ENCODE data around the gene USP53.
"Not testable (repeated sequence)": the region's sequence is repeated elsewhere in the genome, so short reads cannot be mapped to it uniquely, and the experiment has no call there.

USP53 gene

DNA sequence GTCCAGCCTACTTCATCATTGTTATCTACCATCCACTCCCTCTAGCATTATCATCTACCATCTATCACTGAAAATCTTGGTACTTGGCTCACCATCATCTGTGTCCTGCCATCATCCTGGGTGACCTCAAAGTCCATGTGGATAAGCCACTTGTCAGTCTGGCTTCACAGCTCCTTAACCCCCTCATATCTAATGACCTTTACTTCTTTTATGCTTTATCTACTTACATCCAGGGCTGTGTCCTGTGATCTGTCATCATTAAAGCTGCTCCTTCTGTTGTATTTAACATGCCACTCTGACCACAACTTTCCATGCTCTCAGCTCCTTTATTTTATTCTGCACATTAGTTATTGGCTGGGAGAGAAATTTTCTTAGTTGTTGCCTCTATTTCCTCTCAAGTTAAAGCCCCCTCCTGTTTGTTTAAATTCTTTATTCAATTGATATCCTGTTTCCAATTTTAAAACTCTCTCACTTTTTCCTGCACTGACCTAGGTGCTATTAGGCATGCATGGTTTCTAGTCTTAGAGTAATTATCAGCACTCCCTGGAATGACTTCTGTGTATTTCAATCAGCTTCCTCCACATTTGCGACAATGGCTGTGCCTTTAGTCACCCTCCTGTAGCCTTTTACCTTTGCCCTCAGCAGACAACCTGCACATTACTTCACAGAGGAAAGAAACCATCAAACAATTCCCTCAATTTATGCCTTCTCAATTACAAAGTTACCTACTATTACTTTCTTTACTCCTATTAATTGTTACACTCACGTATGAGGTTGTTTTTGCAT lies 117.5 kb downstream of the USP53 start:
- H3K27ac ChIP-seq (ENCODE audit: low read length): no peak overlapping the region
- H3K4me1 ChIP-seq (ENCODE audit: low read length): no peaks in the 10 kb centered on the region
- H3K79me2 ChIP-seq (ENCODE audit: low read length): no peaks in the 10 kb centered on the region
- H3K36me3 ChIP-seq (replicated peaks; ENCODE audit: insufficient read depth, low read length): no peaks in the 10 kb centered on the region
- H2AFZ ChIP-seq (ENCODE audit: low read length): no peak overlapping the region
- no peak for DNase-seq
- no peak for TF ChIP-seq EZH2phosphoT487 (IDR thresholded peaks at IDR 0.05; ENCODE audit: low read length)
- TF ChIP-seq, protein P1, sequence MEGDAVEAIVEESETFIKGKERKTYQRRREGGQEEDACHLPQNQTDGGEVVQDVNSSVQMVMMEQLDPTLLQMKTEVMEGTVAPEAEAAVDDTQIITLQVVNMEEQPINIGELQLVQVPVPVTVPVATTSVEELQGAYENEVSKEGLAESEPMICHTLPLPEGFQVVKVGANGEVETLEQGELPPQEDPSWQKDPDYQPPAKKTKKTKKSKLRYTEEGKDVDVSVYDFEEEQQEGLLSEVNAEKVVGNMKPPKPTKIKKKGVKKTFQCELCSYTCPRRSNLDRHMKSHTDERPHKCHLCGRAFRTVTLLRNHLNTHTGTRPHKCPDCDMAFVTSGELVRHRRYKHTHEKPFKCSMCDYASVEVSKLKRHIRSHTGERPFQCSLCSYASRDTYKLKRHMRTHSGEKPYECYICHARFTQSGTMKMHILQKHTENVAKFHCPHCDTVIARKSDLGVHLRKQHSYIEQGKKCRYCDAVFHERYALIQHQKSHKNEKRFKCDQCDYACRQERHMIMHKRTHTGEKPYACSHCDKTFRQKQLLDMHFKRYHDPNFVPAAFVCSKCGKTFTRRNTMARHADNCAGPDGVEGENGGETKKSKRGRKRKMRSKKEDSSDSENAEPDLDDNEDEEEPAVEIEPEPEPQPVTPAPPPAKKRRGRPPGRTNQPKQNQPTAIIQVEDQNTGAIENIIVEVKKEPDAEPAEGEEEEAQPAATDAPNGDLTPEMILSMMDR (IDR thresholded peaks at IDR 0.05; ENCODE audit: low read length): no peak
- no peak for TF ChIP-seq EZH2 (optimal IDR thresholded peaks at IDR 0.05; ENCODE audit: low read depth, low read length)
- H3K4me2 ChIP-seq (ENCODE audit: low read depth, low read length): no peak overlapping the region
- H4K20me1 ChIP-seq (ENCODE audit: insufficient read depth, low read length): no peaks in the 10 kb centered on the region
- H3F3A ChIP-seq (ENCODE audit: insufficient read depth, low read length): no peaks in the 10 kb centered on the region
- no peak overlapping the region for H3K9ac ChIP-seq (ENCODE audit: low read length)
- H3K27me3 ChIP-seq (replicated peaks; ENCODE audit: insufficient read depth, low read length): no peaks in the 10 kb centered on the region
- H3K9me3 ChIP-seq (replicated peaks; ENCODE audit: insufficient read depth, low read length): no peaks in the 10 kb centered on the region
- H3K4me3 ChIP-seq (ENCODE audit: low read length): no peak overlapping the region
- no peaks in the 10 kb centered on the region for H3K9me2 ChIP-seq (replicated peaks; ENCODE audit: insufficient read depth, low read length)

DNA sequence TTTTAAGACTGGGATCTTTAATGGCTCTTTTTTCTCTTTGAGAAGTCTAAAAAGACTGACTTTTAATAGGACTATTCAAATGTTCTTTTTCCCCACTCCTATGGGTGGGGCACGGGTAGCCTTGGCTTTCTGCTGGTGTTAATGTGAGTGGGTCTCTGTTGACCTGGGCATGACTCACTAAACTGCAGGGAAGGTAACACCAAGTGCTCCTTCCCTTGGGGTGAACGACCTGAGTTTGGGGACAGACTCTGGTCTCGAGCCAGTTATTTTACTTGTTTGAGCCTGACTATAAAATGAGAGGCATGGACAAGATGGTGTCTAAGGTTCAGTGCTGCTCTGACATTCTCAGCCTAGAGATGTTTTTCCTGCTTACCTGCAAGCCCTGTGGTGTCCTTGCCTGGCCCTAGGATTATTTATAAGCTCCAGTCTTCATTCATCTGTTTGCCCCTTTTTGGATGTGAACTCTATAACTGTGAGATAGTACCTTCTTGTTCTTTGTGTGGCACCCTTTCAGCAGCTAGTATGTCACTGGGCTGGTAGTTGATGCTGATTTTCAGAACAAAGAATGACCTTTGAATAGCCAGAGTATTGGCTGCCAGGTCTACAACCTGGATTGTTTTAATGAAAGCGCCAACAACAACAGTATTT lies 123.9 kb downstream of the USP53 start:
- H3K9ac ChIP-seq (ENCODE audit: low read length); H3F3A ChIP-seq (ENCODE audit: insufficient read depth, low read length); H3K27me3 ChIP-seq (replicated peaks; ENCODE audit: insufficient read depth, low read length); H3K4me3 ChIP-seq (ENCODE audit: low read length); H3K79me2 ChIP-seq (ENCODE audit: low read length); H3K4me1 ChIP-seq (ENCODE audit: low read length); H2AFZ ChIP-seq (ENCODE audit: low read length); H3K4me2 ChIP-seq (ENCODE audit: low read depth, low read length); DNase-seq; H3K9me2 ChIP-seq (replicated peaks; ENCODE audit: insufficient read depth, low read length); H3K9me3 ChIP-seq (replicated peaks; ENCODE audit: insufficient read depth, low read length); H4K20me1 ChIP-seq (ENCODE audit: insufficient read depth, low read length); H3K27ac ChIP-seq (ENCODE audit: low read length); H3K36me3 ChIP-seq (replicated peaks; ENCODE audit: insufficient read depth, low read length): not testable (repeated sequence)

DNA sequence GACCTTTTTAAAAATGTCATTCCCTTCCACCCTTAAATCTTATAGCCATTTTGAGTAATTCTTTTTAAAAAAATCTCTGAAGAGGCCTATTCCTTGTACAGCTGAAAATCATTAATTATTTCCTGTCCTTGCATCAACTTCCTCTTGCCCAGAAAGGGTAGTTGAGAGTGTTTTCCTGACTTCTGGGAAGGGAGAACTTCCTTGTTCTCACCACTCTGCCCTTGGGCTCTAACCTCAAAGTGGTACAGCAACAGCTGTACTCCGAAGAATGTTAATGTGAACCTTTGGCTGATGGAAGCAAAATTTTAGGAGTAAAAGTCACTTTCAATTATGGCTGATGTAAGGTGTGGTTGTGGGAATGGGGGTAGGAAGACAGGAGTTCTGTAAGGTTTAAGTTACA lies 124.5 kb downstream of the USP53 start:
- H3K4me2 ChIP-seq (ENCODE audit: low read depth, low read length): no peak overlapping the region

DNA sequence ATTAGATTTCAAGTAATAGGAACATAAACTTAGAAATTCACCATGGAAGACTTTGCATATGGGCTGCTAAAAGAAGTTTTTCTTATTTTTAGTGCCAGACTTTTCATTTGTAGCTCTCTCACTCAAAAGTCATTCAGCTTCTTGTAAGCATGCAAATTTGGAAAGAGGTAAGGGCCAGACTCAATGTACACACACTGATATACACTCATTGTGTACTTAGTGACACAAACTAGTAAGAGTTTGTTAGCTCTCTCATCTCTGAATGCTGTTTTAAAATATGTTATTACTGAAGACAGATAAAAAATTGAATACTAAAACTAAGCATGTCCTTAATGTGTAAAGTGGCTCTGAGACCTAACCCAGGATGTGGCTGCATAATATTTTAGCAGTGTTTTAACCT lies 127.4 kb downstream of the USP53 start:
- H3K9ac ChIP-seq (ENCODE audit: low read length); H2AFZ ChIP-seq (ENCODE audit: low read length); H4K20me1 ChIP-seq (ENCODE audit: insufficient read depth, low read length); H3K4me1 ChIP-seq (ENCODE audit: low read length); H3K27me3 ChIP-seq (replicated peaks; ENCODE audit: insufficient read depth, low read length); DNase-seq; H3K79me2 ChIP-seq (ENCODE audit: low read length); H3K9me3 ChIP-seq (replicated peaks; ENCODE audit: insufficient read depth, low read length); H3K4me3 ChIP-seq (ENCODE audit: low read length); H3K36me3 ChIP-seq (replicated peaks; ENCODE audit: insufficient read depth, low read length); H3K9me2 ChIP-seq (replicated peaks; ENCODE audit: insufficient read depth, low read length); H3F3A ChIP-seq (ENCODE audit: insufficient read depth, low read length); H3K4me2 ChIP-seq (ENCODE audit: low read depth, low read length); H3K27ac ChIP-seq (ENCODE audit: low read length): not testable (repeated sequence)

More for the DNA sequence above, 124.5 kb downstream of the USP53 start:
- TF ChIP-seq, protein P1 (IDR thresholded peaks at IDR 0.05; ENCODE audit: low read length): no peak
- no peak for TF ChIP-seq EZH2phosphoT487 (IDR thresholded peaks at IDR 0.05; ENCODE audit: low read length)
- TF ChIP-seq EZH2 (optimal IDR thresholded peaks at IDR 0.05; ENCODE audit: low read depth, low read length): no peak
- Histone ChIP-seq H3F3A (ENCODE audit: insufficient read depth, low read length) (no peaks in the 10 kb centered on the region), H3K9me3 (replicated peaks; ENCODE audit: insufficient read depth, low read length) (no peaks in the 10 kb centered on the region), H3K9me2 (replicated peaks; ENCODE audit: insufficient read depth, low read length) (no peaks in the 10 kb centered on the region), H4K20me1 (ENCODE audit: insufficient read depth, low read length) (no peaks in the 10 kb centered on the region), H3K4me1 (ENCODE audit: low read length) (no peaks in the 10 kb centered on the region), H3K4me3 (ENCODE audit: low read length) (no peak overlapping the region), H3K27ac (ENCODE audit: low read length) (no peak overlapping the region), H2AFZ (ENCODE audit: low read length) (no peak overlapping the region), H3K27me3 (replicated peaks; ENCODE audit: insufficient read depth, low read length) (no peaks in the 10 kb centered on the region), H3K79me2 (ENCODE audit: low read length) (no peaks in the 10 kb centered on the region), H3K9ac (ENCODE audit: low read length) (no peak overlapping the region), H3K36me3 (replicated peaks; ENCODE audit: insufficient read depth, low read length) (no peaks in the 10 kb centered on the region)
- DNase-seq: no peak

DNA sequence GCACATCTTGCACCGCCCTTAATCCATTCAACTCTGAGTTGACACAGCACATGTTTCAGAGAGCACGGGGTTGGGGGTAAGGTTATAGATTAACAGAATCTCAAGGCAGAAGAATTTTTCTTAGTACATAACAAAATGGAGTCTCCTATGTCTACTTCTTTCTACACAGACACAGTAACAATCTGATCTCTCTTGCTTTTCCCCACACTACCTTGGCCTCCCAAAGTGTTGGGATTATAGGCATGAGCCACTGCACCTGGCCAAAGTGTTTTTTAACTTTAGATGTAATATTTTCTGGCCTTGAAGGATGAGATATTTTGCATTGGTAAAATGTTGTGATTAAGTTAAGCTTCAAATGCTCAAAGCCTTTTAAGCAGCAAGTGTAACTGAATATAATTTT lies 130.8 kb downstream of the USP53 start:
- H3K79me2 ChIP-seq (ENCODE audit: low read length); H3K4me1 ChIP-seq (ENCODE audit: low read length); H3K9ac ChIP-seq (ENCODE audit: low read length); H3K27ac ChIP-seq (ENCODE audit: low read length); H3K4me2 ChIP-seq (ENCODE audit: low read depth, low read length); H2AFZ ChIP-seq (ENCODE audit: low read length); H3K9me3 ChIP-seq (replicated peaks; ENCODE audit: insufficient read depth, low read length); H3K4me3 ChIP-seq (ENCODE audit: low read length); H3K36me3 ChIP-seq (replicated peaks; ENCODE audit: insufficient read depth, low read length); H3K27me3 ChIP-seq (replicated peaks; ENCODE audit: insufficient read depth, low read length); H3K9me2 ChIP-seq (replicated peaks; ENCODE audit: insufficient read depth, low read length); DNase-seq; H3F3A ChIP-seq (ENCODE audit: insufficient read depth, low read length); H4K20me1 ChIP-seq (ENCODE audit: insufficient read depth, low read length): not testable (repeated sequence)

Data from MM.1S (cell line).